SH-SY5Y (cell line): ENCODE data around the gene MMP24.

ENCODE experiments used
- GATA2 ChIP-seq: IDR thresholded peaks from 2 replicates; pipeline ENCODE4 v1.6.1; 2011; ENCODE audit warnings: mild to moderate bottlenecking, low read depth, low read length
- GATA3 ChIP-seq: IDR thresholded peaks from 2 replicates; pipeline ENCODE4 v1.6.1; 2011; ENCODE audit warnings: low read depth, mild to moderate bottlenecking, low read length, moderate library complexity

DNA sequence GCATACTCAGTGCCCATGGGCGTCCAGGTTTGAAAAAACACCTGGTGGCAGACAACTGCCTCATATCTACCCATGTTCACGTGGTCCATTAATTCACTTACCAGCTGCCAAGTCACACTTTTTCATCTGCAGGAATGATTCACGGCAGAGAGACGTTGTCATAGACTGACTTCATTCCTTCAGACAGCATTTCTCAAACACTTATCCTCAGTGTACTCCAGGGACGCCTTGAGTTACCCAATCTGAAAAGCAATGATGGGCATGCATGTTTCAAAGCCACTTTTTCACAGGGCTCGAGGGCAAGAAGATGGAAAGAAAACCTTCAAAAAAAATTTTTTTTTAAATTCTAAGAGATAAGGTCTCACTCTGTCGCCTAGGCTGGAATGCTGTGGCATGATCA is 45.4 kb downstream of the MMP24 start:
- TF ChIP-seq GATA2 (no peak), GATA3 (no peak)
